HG03175 (cell line): Measurements from ENCODE around the gene RADX.

Source experiments
- ATAC-seq: cut with Tn5 transposase; IDR thresholded peaks from one replicate; pipeline ENCODE4 v1.9.1; 2021; ENCODE audit warnings: mild to moderate bottlenecking, moderate library complexity; ENCODE audit not compliant: unreplicated experiment

Gene RADX

GRCh38 chrX:106680716-106681115 lies 68.9 kb downstream of the RADX start:
- ATAC-seq = no peak

GRCh38 chrX:106684207-106684606 lies 72.4 kb downstream of the RADX start:
- no peak for ATAC-seq

GRCh38 chrX:106692425-106693065 lies 80.8 kb downstream of the RADX start:
- no peak for ATAC-seq

- no peak for ATAC-seq
These were observed 84.7 kb downstream of the RADX start for GRCh38 chrX:106696502-106696901.

- no peak for ATAC-seq
These were observed 86.9 kb downstream of the RADX start for GRCh38 chrX:106698693-106699092.

GRCh38 chrX:106702636-106703035 lies 90.9 kb downstream of the RADX start:
- ATAC-seq = no peak

- ATAC-seq = no peak
These were observed 94.7 kb downstream of the RADX start for GRCh38 chrX:106706466-106706865.

GRCh38 chrX:106707771-106708454 lies 96.1 kb downstream of the RADX start:
- no peak for ATAC-seq

- no peak for ATAC-seq
These were observed 99.0 kb downstream of the RADX start for GRCh38 chrX:106710771-106711170.

GRCh38 chrX:106711375-106711774 lies 99.6 kb downstream of the RADX start:
- ATAC-seq = no peak

- ATAC-seq = no peak
These were observed 104.2 kb downstream of the RADX start for GRCh38 chrX:106716004-106716403.

GRCh38 chrX:106716463-106716862 lies 104.7 kb downstream of the RADX start:
- no peak for ATAC-seq

GRCh38 chrX:106718709-106719108 lies 106.9 kb downstream of the RADX start:
- no peak for ATAC-seq

GRCh38 chrX:106725931-106726330 lies 114.2 kb downstream of the RADX start:
- ATAC-seq = no peak

- no peak for ATAC-seq
These were observed 115.0 kb downstream of the RADX start, which contains the start of gene RNF128 for GRCh38 chrX:106726485-106727437. TSS of gene RNF128 (plus strand) at chrX:106726701. CDS start at chrX:106726914, 213 bp downstream.

GRCh38 chrX:106728337-106728736 lies 116.6 kb downstream of the RADX start:
- ATAC-seq = no peak
